Keratinocyte (primary cell): ENCODE measurements around the gene LIN28B.

Source experiments
- CTCF ChIP-seq, 3 experiments: IDR thresholded peaks in 1 of 3; conservative IDR thresholded peaks in 1 of 3; optimal IDR thresholded peaks in 1 of 3; 2 replicates in 2 of 3; 3 replicates in 1 of 3; pipeline versions ENCODE3 to v1.5.1; 2011; ENCODE audit warnings: low read length in 3 of 3, mild to moderate bottlenecking in 3 of 3, moderate library complexity in 2 of 3, control low read depth in 1 of 3, inconsistent platforms in 1 of 3; ENCODE audit not compliant: insufficient read depth in 2 of 3; ENCODE audit errors: extremely low read depth in 1 of 3
- EZH2 ChIP-seq: IDR thresholded peaks from one replicate; pipeline ENCODE4 v1.6.1; 2012; ENCODE audit warnings: inconsistent platforms, mild to moderate bottlenecking, low read length, moderate library complexity

- no peak for TF ChIP-seq CTCF (optimal IDR thresholded peaks at IDR 0.05 in 1 of 3, IDR thresholded peaks at IDR 0.05 in 1 of 3, conservative IDR thresholded peaks at IDR 0.05 in 1 of 3; ENCODE audit: extremely low read depth in 1 of 3, insufficient read depth in 2 of 3, low read length in 3 of 3)
- no peak for TF ChIP-seq EZH2
Measured at GRCh38 chr6:105106260-105106659, 149.4 kb downstream of the LIN28B start.
